HG03095 (cell line): ENCODE data around the gene SCN3A.

Experiments used
- ATAC-seq: cut with Tn5 transposase; IDR thresholded peaks from one replicate; pipeline ENCODE4 v1.9.1; 2021; ENCODE audit warnings: moderate library complexity; ENCODE audit not compliant: unreplicated experiment

The SCN3A gene

DNA sequence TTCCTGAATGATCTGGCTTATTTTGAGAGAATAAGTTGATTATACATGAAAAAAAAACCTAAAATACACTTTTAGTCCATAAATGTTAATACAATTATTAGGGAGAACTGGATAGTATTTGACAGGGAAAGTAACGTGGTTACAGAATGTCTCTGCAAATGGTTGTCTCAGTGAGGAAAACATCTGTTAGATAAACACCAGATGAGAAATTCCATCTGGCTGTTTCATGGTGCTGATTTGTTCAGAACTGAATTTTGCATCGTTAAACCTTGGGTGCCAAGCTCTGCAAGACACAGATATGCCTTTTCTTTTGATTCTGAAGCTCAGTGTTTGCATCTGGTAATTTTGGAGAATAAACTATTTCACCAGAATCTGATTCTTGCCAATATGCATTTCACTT lies 90.4 kb downstream of the SCN3A start:
- no peak for ATAC-seq

DNA sequence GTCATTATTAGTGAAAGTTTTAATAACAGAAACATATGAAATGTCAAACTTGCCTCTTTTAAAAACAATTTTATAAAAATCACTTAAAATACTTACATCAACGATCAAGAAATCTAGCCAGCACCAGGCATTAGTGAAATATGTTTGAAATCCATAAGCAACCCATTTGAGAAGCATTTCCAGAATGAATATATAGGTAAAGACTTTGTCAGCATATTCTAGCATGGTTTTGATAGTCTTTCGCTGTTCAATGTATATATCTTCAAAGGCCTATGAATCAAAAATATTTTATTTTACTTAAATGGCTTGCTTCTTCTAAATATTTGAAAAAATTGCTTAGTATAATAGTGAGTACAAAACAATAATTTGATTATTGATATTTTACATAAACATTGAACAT lies 91.1 kb downstream of the SCN3A start:
- ATAC-seq = no peak

DNA sequence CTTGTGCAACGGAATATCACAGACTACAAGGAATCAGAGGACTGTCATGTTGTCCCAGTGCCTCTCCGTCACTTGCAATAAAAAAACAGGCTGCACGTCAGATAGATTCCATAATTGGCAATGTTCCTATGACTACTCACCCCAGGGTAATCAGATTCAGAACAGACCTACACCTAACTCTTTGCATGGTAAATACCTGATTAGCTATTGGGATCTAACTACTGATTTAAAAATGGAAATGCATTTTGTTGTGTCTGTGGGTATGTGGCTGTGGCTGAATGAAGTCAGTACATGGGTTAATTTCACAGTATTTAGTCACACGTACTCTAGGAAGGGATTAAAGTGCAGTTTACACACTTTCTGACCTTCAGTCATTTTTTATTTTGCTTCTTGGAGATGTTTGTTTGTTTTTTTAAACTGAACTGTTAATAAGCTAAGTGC lies 91.7 kb downstream of the SCN3A start:
- no peak for ATAC-seq

DNA sequence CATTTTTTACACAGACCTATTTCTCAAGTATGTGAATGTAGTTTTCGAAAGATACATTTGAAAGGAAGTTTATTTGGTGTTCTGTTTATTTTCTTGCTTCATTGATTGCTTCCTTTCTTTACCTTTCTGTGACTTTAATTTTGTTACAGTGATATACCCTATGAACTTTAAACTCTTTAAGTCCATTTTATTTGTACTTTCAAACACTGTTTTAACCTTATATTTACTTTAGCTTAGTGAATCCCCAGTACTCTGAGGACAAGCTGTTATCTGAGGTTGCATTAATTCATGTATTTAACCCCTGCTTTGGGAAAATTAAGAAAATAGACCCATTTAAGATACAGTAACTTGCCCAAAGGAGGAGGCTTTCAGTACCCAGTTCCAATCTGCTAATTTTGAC lies 93.5 kb downstream of the SCN3A start:
- no peak for ATAC-seq

DNA sequence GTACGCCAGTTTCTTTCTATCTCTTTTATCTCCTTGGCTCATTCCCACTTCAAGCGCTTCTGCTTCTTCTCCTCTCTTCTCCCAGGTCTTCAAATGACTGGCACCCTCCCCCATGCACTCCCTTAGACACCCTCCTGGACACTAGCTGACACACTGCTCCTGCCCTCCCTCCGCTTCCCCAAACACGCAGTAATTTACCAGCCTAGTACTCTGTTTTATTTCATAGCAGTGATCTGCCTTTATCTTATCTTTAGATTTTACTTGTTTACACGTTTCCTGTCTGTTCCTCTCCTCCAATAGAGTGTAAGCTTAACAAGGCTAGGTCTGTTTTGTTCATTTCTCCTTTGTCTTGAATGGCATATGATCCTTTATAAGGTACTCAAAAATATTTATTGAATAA lies 93.9 kb downstream of the SCN3A start:
- no peak for ATAC-seq

DNA sequence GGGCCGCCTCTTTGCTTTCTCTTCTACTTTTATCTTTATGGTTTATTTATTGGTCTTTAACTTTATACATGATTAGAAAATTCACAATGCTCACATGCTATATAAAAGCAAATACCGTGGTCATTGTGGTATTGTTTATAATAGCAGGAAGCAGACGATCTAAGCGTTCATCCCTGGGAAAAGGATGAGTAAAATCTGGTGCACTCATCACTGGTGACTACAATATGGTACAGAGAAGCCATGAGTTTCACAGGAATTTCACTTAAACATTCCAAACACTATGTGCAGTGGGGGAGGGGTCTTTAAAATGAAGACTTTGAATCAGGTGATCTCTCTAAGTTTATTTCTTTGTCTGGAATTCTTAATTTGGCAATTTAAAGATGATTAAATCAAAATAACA lies 97.9 kb downstream of the SCN3A start:
- no peak for ATAC-seq

DNA sequence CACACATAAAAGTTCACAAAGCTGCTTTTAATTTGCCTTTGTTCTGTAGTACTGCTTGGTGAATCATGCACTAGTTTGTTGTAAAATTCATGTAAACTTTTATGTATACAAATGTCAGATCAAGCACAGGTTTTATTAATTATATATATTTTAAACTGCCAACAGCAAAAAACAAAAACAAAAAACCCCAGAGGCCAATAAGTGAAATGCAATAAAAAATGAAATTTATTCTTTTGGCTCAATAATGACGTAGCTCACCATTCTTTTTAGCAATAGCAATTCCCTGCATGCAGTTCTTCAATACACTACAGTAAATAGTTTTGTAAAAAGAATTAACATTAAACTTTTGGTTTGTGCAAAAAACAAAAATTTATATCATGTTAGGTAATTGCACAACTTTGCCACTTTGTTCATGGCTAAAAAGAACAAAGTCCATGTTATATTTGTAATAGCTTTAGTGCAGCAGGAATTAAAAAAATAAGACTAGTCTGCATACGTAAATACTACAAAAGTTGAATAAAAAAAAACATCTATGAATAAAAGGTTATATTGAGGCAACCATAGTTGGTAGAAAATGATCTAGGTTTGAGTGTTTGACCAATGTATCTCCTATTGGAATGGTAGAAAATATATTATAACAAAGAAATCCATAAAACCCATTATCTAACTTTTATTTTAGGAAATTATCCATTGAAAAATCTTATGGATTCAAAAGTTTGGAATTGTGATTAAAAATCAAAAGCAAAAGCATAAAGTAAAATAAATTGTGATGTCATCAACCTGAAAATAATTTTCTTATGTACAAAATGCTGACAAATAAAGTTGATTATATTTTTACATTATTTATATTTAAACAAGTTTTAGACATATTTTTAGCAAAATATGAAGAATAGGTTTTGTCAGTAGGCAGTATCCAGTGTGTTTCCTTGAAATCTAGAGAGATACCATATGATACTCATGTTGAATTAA lies 115.6 kb downstream of the SCN3A start:
- no peak for ATAC-seq

DNA sequence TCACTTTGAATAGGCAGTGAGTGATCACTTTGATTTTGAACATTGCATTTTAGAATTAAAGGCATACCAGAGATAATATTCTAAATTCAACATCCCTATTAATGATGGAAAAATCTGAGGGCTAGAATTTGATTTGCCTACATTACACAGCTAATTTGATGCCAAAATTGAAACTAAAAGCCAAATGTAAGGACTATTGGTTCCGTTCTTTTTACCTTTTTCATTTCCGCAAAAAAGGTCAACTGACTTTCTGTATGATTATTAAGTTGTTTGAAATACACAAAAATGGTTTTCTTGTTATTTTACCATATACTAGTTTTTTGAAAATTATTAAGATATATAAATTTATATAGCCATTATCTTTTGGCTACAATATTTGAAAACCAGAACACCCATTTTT lies 117.5 kb downstream of the SCN3A start:
- no peak for ATAC-seq

DNA sequence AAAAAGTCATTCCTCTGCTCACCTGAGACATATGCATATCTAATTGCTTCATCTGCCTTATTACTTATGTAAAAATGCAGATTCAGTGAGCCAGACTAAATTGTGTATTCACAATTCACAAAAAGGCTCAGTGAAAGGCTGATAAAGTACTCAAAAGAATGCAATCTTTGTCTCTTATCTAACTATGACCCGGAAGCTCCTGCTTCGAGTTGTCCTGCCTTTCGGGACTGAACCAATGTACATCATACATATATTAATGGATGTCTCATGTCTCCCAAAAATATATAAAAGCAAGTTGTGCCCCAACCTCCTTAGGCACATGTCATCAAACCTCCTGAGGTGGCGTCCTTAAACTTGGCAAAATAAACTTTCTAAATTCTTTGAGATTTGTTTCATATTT lies 120.5 kb downstream of the SCN3A start:
- no peak for ATAC-seq

DNA sequence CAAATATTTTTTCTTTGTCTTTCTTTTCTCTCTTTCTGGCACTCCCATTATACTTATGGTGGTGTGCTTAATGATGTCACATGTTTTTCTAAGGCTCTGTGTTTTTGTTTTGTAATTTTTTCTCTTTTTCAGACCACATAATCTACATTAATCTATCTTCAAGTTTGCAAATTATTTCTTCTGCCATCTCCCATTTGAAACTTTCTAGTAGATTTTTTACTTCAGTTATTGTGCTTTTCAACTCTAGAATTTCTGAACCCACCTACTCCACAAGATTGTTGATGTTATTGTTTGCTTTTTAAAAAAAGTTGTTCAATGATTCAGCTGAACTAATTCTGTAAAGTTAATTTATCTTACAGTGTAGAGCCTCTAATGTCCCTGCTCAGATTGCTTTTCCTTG lies 121.4 kb downstream of the SCN3A start:
- no peak for ATAC-seq

DNA sequence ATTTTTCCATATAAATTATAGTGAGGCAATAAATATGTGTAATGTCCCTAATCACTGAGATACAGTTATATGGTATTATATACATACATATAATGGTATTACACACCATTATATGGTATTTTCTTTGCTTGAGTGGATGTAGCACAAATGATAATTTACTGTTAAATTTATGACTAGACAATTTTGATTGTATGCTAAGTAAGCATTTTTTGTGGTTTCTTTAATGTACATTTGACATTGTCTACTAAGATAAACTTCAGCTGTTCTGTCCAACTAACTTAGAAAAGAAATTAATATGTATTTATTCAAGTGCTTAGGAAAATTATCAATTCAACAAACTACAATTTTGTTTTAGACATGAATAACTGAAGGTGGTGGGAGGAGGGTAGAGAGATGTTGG lies 122.6 kb downstream of the SCN3A start:
- no peak for ATAC-seq

DNA sequence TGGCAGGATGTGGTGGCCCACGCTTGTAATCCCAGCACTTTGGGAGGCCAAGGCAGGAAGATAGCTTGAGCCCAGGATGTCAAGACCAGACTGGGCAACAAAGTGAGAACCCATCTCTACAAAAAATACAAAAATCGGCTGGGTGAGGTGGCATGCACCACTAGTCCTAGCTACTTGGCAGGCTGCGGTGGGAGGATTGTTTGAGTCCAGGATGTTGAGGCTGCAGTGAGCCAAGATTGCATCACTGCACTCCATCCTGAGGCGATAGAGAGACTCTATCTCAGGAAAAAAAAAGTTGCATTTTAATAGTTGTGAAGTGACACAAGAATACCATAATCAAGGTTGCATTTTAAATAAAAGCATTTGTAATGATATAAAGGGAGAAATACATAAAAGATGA lies 124.4 kb downstream of the SCN3A start:
- ATAC-seq = no peak

DNA sequence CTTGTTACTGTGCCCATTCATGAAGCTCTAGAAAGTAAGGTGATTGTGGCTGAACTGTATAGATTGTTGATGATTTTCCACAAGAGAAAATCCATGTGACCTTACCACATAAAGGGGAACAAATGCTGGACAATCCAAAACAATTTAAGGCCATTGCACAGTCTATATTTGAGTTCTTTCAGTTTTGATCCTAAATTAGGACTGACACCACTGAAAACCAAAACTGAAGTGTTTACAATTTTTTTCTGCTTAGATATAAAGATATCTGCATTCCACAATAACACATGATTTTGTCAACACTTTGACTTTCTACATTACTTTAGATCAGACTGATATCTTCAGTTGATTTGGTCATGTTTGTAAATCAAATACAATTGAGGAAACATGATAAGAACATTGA lies 124.9 kb downstream of the SCN3A start:
- ATAC-seq = no peak

DNA sequence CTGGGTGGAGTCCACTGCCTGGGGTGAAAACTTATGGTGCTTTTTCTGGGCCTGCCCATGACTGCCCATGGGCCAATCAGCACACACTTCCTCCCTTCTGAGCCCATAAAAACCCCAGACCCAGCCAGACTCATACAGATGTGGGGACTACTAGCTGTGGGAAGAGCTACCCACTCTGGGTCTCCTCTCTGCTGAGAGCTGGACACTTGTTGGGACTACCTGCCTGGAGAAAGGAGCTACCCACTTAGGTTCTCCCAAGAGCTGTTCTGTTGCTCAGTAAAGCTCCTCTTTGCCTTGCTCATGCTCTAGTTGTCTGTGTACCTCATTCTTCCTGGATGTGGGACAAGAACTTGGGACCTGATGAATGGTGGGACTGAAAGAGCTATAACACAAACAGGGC lies 129.0 kb downstream of the SCN3A start:
- ATAC-seq = no peak

DNA sequence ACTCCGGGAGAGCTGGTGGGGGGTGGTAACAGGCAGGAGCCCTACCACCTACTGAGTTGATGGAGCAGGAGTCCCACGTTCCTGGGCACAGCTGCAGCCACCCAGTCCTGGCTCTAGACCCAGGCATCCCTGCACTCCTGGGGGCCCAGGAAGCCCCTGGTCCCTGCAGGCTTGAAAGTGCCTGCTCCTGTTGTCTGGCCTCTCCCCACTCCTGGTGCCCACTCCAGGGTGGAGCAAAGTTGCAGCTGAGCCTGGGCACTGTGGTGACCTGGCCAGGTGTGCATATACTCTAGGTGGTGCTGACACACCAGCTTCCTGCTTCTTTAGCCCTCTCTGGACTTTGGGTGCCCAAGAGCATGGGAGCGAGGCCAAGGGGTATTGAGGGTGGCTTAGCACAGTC lies 129.5 kb downstream of the SCN3A start:
- ATAC-seq = no peak

DNA sequence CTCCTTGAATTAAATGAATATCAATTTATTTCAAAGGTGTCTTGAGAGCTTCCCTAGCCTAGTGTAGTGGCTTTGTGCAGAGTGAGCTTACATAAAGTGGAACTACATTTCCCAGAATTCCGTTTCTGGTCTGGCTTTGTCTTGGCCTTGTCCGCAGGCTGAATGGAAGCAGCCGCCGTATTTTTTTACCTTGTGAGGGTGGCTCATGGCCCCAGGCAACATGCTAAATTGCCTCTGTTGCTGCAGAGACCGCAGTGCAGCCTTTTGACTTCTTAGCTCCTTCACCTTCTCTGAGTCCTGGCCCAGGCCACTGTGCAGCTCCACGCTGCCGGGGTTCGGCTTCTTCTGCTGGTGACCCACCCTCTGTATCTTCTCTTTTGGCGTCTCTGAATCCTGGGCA lies 133.8 kb downstream of the SCN3A start:
- ATAC-seq = no peak

DNA sequence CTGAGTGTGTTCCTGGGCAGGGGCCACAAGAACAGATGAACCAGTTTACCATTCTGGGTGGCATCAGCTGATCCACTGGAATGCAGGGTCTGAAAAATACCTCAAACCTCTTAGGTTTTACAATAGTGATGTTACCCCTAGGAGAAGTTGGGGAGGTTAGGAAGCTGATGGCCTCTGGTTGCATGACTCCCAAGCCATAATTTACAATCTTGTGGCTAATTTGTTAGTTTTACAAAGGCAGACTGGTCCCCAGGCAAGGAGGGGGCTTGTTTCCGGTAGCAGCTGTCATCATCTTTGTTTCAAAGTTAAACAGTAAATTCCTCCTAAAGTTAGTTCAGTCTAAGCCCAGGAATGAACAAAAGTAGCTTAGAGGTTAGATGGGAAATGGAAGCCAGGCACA lies 134.7 kb downstream of the SCN3A start:
- no peak for ATAC-seq

DNA sequence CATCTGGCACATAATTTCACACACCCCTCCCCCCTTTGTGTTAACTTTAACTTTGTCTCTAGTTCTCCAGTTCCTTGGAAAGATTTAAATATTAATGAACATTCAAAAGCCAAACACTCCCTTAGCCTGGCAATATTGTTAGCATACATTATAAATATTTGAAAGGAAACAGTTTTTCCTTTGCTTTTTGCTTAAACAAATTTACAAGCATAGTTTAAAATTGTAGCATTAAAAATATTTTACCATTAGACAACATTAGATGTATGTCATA lies 135.4 kb downstream of the SCN3A start:
- ATAC-seq = no peak

DNA sequence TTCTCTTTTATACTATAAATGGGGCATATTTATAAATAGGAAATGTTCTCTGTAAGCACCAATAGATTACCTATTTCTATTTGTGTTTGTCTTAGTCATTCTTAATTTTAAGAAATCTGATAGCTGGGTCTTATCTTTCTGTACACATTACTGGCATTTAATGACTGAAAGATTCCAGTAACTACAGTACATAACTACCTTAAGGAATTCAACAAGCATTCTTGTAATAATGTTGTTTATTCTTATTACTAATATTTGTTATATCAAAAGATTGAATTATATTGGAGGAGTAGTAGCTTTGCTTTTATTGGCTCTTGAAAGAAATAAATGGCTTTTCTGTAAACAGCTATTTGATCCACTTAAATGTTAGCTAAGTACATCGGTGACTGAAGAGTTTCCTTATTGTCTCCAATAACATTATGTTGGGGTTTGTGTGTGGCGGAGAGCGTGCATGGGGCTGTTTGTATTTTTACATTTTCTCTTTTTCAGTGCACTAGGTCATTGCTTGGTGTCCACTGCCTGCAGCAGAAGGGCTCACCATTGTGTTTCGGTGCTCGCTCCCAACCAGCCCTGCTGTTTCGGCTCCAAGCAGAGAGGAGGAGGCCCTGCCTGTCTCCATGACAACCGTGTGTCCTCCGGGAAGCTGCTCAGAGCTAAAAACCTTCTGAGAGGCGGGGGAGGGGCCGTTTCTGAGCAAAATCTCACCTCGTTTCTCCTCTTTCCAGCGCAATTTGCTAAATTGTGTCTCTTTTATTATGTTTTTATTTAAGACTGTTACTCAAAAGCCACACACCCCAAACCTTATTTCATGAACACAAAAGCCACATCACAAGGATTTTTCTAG lies 136.0 kb downstream of the SCN3A start:
- no peak for ATAC-seq

DNA sequence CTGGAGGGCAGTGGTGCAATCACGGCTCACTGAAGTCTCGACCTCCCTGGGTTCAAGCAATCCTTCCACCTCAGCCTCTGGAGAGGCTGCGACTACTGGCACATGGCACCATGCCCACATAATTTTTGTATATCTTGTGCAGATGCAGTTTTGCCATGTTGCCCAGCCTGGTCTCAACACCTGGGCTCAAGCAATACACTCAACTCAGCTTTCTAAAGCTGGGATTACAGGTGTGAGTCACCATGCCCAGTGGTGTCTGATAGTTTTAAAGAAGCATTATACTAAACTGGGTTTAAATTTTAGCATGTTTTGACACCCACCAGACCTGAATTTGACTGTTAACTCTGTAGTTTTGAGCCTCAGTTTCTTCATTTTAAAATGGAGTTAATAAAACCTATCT lies 139.1 kb downstream of the SCN3A start:
- ATAC-seq = no peak

DNA sequence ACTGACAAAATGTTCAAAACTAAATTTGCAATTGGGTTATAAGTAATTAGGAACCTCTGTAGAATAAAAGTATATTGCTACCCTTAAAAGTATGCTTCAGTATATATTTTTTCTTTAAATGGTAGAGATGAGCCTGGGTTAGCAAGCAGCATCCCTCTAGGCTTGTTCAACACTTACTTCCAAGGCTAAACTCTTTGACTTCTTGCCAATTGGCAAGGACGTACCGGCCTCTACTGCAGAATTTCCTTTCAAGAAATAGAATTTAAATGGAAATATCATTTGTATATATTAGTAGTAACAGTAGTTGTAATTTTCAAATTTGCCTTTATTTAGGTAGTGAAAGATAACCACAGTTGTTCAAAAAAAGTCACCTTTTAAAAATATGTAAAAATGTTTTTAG lies 143.4 kb downstream of the SCN3A start:
- no peak for ATAC-seq
